Neural progenitor cell (in vitro differentiated cells): ENCODE measurements around the gene C2. TPM values are rescaled to one million over a fixed set of nuclear protein-coding genes. Genes with fewer than 3 reads are reported as not detected.
A peak's percentile ranks its signal among the peaks of the same experiment; 100 is the strongest.
"Not testable (repeated sequence)": the region's sequence is repeated elsewhere in the genome, so short reads cannot be mapped to it uniquely, and the experiment has no call there.

ENCODE experiments used
- DNase-seq: peaks from one replicate; pipeline ENCODE4 v3.0.0-alpha.2; 2016; ENCODE audit warnings: low spot score
- H2AFZ ChIP-seq: fragments of 200-600 bp; sonication (generic); replicated peaks from 2 replicates; pipeline ENCODE4 v1.6.1; 2016; ENCODE audit warnings: antibody characterized with exemption
- H3F3A ChIP-seq: fragments of 200-600 bp; sonication (generic); 2 replicates; pipeline ENCODE4 v1.6.1; 2016; ENCODE audit warnings: antibody characterized with exemption, low read depth
- H3K27ac ChIP-seq: fragments of 200-600 bp; sonication (generic); 2 replicates; pipeline ENCODE4 v1.5.1; 2016; ENCODE audit warnings: mild to moderate bottlenecking
- H3K27me3 ChIP-seq: fragments of 200-600 bp; sonication (generic); 2 replicates; pipeline ENCODE4 v1.6.1; 2016; ENCODE audit warnings: mild to moderate bottlenecking, moderate library complexity
- H3K36me3 ChIP-seq: fragments of 200-600 bp; sonication (generic); 2 replicates; pipeline ENCODE4 v1.5.1; 2016
- H3K4me1 ChIP-seq: fragments of 200-600 bp; sonication (generic); 2 replicates; pipeline ENCODE4 v1.6.1; 2016; ENCODE audit warnings: mixed run types
- H3K4me2 ChIP-seq: fragments of 200-600 bp; sonication (generic); 2 replicates; pipeline ENCODE4 v1.6.1; 2016
- H3K4me3 ChIP-seq: fragments of 200-600 bp; sonication (generic); 2 replicates; pipeline ENCODE4 v1.5.1; 2016
- H3K79me2 ChIP-seq: fragments of 200-600 bp; sonication (generic); 2 replicates; pipeline ENCODE4 v1.6.1; 2016; ENCODE audit warnings: low read depth
- H3K9ac ChIP-seq: fragments of 200-600 bp; sonication (generic); 2 replicates; pipeline ENCODE4 v1.6.1; 2016
- H3K9me3 ChIP-seq: fragments of 200-600 bp; sonication (generic); 2 replicates; pipeline ENCODE4 v1.5.1; 2016; ENCODE audit warnings: low read depth
- H4K20me1 ChIP-seq: fragments of 200-600 bp; sonication (generic); 2 replicates; pipeline ENCODE4 v1.6.1; 2016; ENCODE audit warnings: low read depth
- H3K27ac Mint-ChIP-seq: 3 replicates; pipeline ENCODE4 v1.8.0; 2021; ENCODE audit warnings: mixed read lengths
- H3K27me3 Mint-ChIP-seq: 2 replicates; pipeline ENCODE4 v1.8.0; 2022; ENCODE audit warnings: low read depth, mild to moderate bottlenecking, inconsistent platforms, moderate library complexity, mixed read lengths; ENCODE audit not compliant: insufficient read depth
- H3K36me3 Mint-ChIP-seq: 3 replicates; pipeline ENCODE4 v1.8.0; 2021; ENCODE audit warnings: mixed read lengths
- H3K4me1 Mint-ChIP-seq: 3 replicates; pipeline ENCODE4 v1.8.0; 2021; ENCODE audit warnings: mixed read lengths
- H3K4me3 Mint-ChIP-seq: 3 replicates; pipeline ENCODE4 v1.8.0; 2021; ENCODE audit warnings: mild to moderate bottlenecking, moderate library complexity, mixed read lengths
- H3K9me3 Mint-ChIP-seq: 3 replicates; pipeline ENCODE4 v1.8.0; 2020; ENCODE audit warnings: mixed read lengths
- CTCF ChIP-seq: fragments of 200-600 bp; sonication (generic); IDR thresholded peaks from 2 replicates; pipeline ENCODE4 v1.5.1; 2017; ENCODE audit warnings: antibody characterized with exemption, mild to moderate bottlenecking
- EZH2 ChIP-seq: fragments of 200-600 bp; sonication (generic); IDR thresholded peaks from 2 replicates; pipeline ENCODE4 v1.6.1; 2017; ENCODE audit warnings: antibody characterized with exemption, mild to moderate bottlenecking, moderate library complexity
- EZH2phosphoT487 ChIP-seq: fragments of 200-600 bp; sonication (generic); IDR thresholded peaks from 2 replicates; pipeline ENCODE4 v1.6.1; 2017; ENCODE audit warnings: antibody characterized with exemption
- total RNA-seq: library from RNA; depleted of rRNA; stranded (reverse); fragments of >200 nt; gene quantifications from 2 replicates; pipeline ENCODE4 v1.2.3, GENCODE V29; 2015; ENCODE audit warnings: low replicate concordance

Gene C2
- total RNA-seq, 1 donor from 2014 or later: 1.1 TPM

- Histone ChIP-seq H2AFZ (no peak overlapping the region), H3K4me1 (peaks cover 35% of the 10 kb centered on the region), H3K36me3 (no peaks in the 10 kb centered on the region), H3K9me3 (no peaks in the 10 kb centered on the region), H3K79me2 (peaks cover 27% of the 10 kb centered on the region), H3K9ac (no peak overlapping the region), H3K27me3 (no peaks in the 10 kb centered on the region), H3K4me3 (no peak overlapping the region), H4K20me1 (peaks cover 16% of the 10 kb centered on the region), H3K4me2 (no peak overlapping the region), H3F3A (peaks cover 46% of the 10 kb centered on the region), H3K27ac (no peak overlapping the region)
- Mint-ChIP-seq H3K4me3 (no peak overlapping the region), H3K4me1 (peaks cover 25% of the 10 kb centered on the region), H3K9me3 (no peaks in the 10 kb centered on the region), H3K27ac (no peak overlapping the region), H3K36me3 (peaks cover 2% of the 10 kb centered on the region), H3K27me3 (peaks cover 4% of the 10 kb centered on the region)
- TF ChIP-seq EZH2phosphoT487 (no peak), CTCF (no peak), EZH2 (no peak)
- no peak for DNase-seq
These were observed 23.6 kb upstream of the C2 start for GRCh38 chr6:31903957-31904356.

GRCh38 chr6:31905041-31905440 lies 22.5 kb upstream of the C2 start:
- no peak overlapping the region for H2AFZ ChIP-seq
- Mint-ChIP-seq H3K9me3 (no peaks in the 10 kb centered on the region), H3K36me3 (no peaks in the 10 kb centered on the region), H3K4me1 (peaks cover 16% of the 10 kb centered on the region), H3K27me3 (peaks cover 6% of the 10 kb centered on the region), H3K4me3 (no peak overlapping the region), H3K27ac (no peak overlapping the region)
- no peak overlapping the region for H3K27ac ChIP-seq
- H3K9me3 ChIP-seq: no peaks in the 10 kb centered on the region
- TF ChIP-seq EZH2 (no peak), CTCF (no peak), EZH2phosphoT487 (no peak)
- H4K20me1 ChIP-seq: peaks cover 6% of the 10 kb centered on the region
- DNase-seq: no peak
- H3K9ac ChIP-seq: no peak overlapping the region
- H3K36me3 ChIP-seq: no peaks in the 10 kb centered on the region
- H3K4me1 ChIP-seq: peaks cover 33% of the 10 kb centered on the region
- H3F3A ChIP-seq: peaks cover 37% of the 10 kb centered on the region
- H3K4me2 ChIP-seq: no peak overlapping the region
- H3K4me3 ChIP-seq: no peak overlapping the region
- H3K27me3 ChIP-seq: no peaks in the 10 kb centered on the region
- H3K79me2 ChIP-seq: peaks cover 16% of the 10 kb centered on the region

- Histone ChIP-seq H3K27ac (peak overlapping the region; percentile 53), H4K20me1 (peaks cover 2% of the 10 kb centered on the region), H3K27me3 (no peaks in the 10 kb centered on the region), H3K4me3 (no peak overlapping the region), H3K4me2 (peak overlapping the region; percentile 69), H3K79me2 (peaks cover 5% of the 10 kb centered on the region), H3K9ac (no peak overlapping the region), H2AFZ (peak overlapping the region; percentile 85), H3K9me3 (no peaks in the 10 kb centered on the region), H3F3A (peaks cover 33% of the 10 kb centered on the region), H3K4me1 (peaks cover 27% of the 10 kb centered on the region), H3K36me3 (no peaks in the 10 kb centered on the region)
- peaks cover 6% of the 10 kb centered on the region for H3K27me3 Mint-ChIP-seq
- H3K4me1 Mint-ChIP-seq: peaks cover 18% of the 10 kb centered on the region
- H3K4me3 Mint-ChIP-seq: peak overlapping the region; percentile 6
- TF ChIP-seq CTCF: no peak
- no peak for TF ChIP-seq EZH2
- H3K36me3 Mint-ChIP-seq: no peaks in the 10 kb centered on the region
- no peaks in the 10 kb centered on the region for H3K9me3 Mint-ChIP-seq
- H3K27ac Mint-ChIP-seq: peak overlapping the region; percentile 81
- DNase-seq: peak; percentile 71
These were observed 21.4 kb upstream of the C2 start for GRCh38 chr6:31906122-31906521.

DNA sequence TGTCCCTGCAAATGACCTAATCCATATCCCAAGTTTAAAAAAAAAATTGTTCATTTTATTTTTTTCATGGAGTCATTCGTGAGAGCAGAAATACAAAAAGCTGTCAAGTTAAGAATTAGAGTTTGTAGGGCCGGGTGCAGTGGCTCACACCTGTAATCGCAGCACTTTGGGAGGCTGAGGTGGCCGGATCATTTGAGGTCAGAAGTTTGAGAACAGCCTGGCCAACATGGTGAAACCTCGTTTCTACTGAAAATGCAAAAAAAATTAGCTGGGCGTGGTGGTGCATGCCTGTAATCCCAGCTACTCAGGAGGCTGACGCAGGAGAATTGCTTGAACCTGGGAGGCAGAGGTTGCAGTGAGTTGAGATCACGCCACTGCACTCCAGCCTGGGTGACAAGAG lies 20.8 kb upstream of the C2 start:
- H3K4me1 ChIP-seq: peaks cover 27% of the 10 kb centered on the region
- H4K20me1 ChIP-seq, H3K4me3 ChIP-seq, H3K36me3 ChIP-seq, H3K9me3 ChIP-seq, H3K27me3 Mint-ChIP-seq, H3K9ac ChIP-seq, H3K36me3 Mint-ChIP-seq, H3K4me3 Mint-ChIP-seq, H3K79me2 ChIP-seq, DNase-seq, H3K9me3 Mint-ChIP-seq, H3K27me3 ChIP-seq: not testable (repeated sequence)
- Mint-ChIP-seq H3K4me1 (peaks cover 18% of the 10 kb centered on the region), H3K27ac (peak overlapping the region; percentile 81)
- peaks cover 27% of the 10 kb centered on the region for H3F3A ChIP-seq
- H3K27ac ChIP-seq: peak overlapping the region; percentile 53
- peak overlapping the region; percentile 69 for H3K4me2 ChIP-seq
- H2AFZ ChIP-seq: peak overlapping the region; percentile 85
